ENCODE data around the gene PLCG2. TPM values are rescaled to one million over a fixed set of nuclear protein-coding genes. Genes with fewer than 3 reads are reported as not detected.
"Not testable (repeated sequence)": the region's sequence is repeated elsewhere in the genome, so short reads cannot be mapped to it uniquely, and the experiment has no call there.

The PLCG2 gene
- total RNA-seq, 1 donor from 2014 or later: 4.7 TPM

- no peak for DNase-seq (ENCODE audit: low read depth, low spot score)
These were observed 24.2 kb upstream of the PLCG2 start for GRCh38 chr16:81754858-81755257.

- peak; percentile 47 for DNase-seq (ENCODE audit: low read depth, low spot score)
These were observed 23.0 kb upstream of the PLCG2 start for GRCh38 chr16:81755915-81756614.

GRCh38 chr16:81756615-81757356, 22.3 kb upstream of the PLCG2 start:
- no peak for DNase-seq (ENCODE audit: low read depth, low spot score)

- DNase-seq (ENCODE audit: low read depth, low spot score): no peak
These were observed 20.7 kb upstream of the PLCG2 start for GRCh38 chr16:81758376-81758775.

GRCh38 chr16:81762322-81762721, 16.8 kb upstream of the PLCG2 start:
- not testable (repeated sequence) for DNase-seq (ENCODE audit: low read depth, low spot score)

- no peak for DNase-seq (ENCODE audit: low read depth, low spot score)
These were observed 13.8 kb upstream of the PLCG2 start for GRCh38 chr16:81765111-81765919.

- no peak for DNase-seq (ENCODE audit: low read depth, low spot score)
These were observed 13.1 kb upstream of the PLCG2 start for GRCh38 chr16:81765969-81766368.

GRCh38 chr16:81767987-81768592, 11.0 kb upstream of the PLCG2 start:
- no peak for DNase-seq (ENCODE audit: low read depth, low spot score)

GRCh38 chr16:81770008-81770407, 9.1 kb upstream of the PLCG2 start:
- DNase-seq (ENCODE audit: low read depth, low spot score): no peak

- no peak for DNase-seq (ENCODE audit: low read depth, low spot score)
These were observed 4.7 kb upstream of the PLCG2 start for GRCh38 chr16:81774348-81774747.

- no peak for DNase-seq (ENCODE audit: low read depth, low spot score)
These were observed 3.5 kb upstream of the PLCG2 start for GRCh38 chr16:81775570-81775969.

- no peak for DNase-seq (ENCODE audit: low read depth, low spot score)
These were observed 860 bp upstream of the PLCG2 start for GRCh38 chr16:81778231-81778630.

- no peak for DNase-seq (ENCODE audit: low read depth, low spot score)
These were observed 637 bp downstream of the PLCG2 start for GRCh38 chr16:81779536-81780320.

- DNase-seq (ENCODE audit: low read depth, low spot score): no peak
These were observed 1.3 kb downstream of the PLCG2 start for GRCh38 chr16:81780350-81780749.

GRCh38 chr16:81782236-81782635, 3.1 kb downstream of the PLCG2 start:
- DNase-seq (ENCODE audit: low read depth, low spot score): no peak

GRCh38 chr16:81784072-81784795, 5.1 kb downstream of the PLCG2 start:
- DNase-seq (ENCODE audit: low read depth, low spot score): no peak

- DNase-seq (ENCODE audit: low read depth, low spot score): no peak
These were observed 6.2 kb downstream of the PLCG2 start for GRCh38 chr16:81785138-81785924.

- no peak for DNase-seq (ENCODE audit: low read depth, low spot score)
These were observed 7.2 kb downstream of the PLCG2 start for GRCh38 chr16:81786321-81786720.

- no peak for DNase-seq (ENCODE audit: low read depth, low spot score)
These were observed 7.8 kb downstream of the PLCG2 start for GRCh38 chr16:81786868-81787267.
